HUDEP-2 (cell line): ENCODE measurements around the gene UNC5B.
"Not testable (repeated sequence)": the region's sequence is repeated elsewhere in the genome, so short reads cannot be mapped to it uniquely, and the experiment has no call there.

ENCODE experiments used
- DNase-seq, 76 experiments: peaks; one replicate each; lab custom pipeline; 2025; ENCODE audit not compliant: unreplicated experiment in 76 of 76; lab: John Stamatoyannopoulos, UW

The UNC5B gene

DNA sequence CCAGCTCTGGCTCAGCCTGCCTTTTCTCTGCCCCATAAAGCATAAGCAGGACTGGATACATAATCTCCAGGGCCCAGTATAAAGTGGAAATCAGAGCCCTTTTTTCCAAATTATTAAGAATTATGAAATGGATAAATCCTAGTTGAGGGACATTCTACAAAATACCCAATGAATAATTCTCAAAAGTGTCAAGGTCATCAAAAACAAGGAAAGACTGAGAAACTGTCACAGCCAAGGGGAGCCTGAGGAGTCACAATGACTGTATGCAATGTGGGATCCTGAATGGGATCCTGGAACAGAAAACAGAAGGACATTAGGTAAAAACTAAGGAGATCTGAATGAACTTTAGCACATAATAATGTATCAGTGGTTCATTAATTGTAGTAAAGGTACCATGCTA, 4.8 kb upstream of the UNC5B start:
- no peak for DNase-seq

GRCh38 chr10:71209352-71209715, 3.0 kb upstream of the UNC5B start:
- DNase-seq, result no peak

GRCh38 chr10:71209731-71210541, 2.4 kb upstream of the UNC5B start:
- no peak for DNase-seq

DNA sequence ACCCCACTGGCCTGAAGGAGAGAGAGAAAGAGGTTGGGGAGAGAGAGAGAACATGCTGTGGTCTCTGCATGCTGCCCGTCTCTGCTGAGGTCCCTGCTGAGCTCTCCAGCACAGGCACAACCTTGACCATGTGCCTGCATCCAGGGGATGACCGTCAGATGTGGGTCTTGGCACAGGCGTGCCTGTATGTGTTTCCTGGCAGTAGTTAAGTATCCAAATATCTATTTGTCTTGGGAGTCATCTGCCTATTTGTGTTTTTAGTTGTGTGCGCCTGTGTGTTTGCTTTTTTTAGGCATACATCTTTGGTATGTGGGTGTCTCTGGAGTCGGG, 1.9 kb upstream of the UNC5B start:
- DNase-seq, result no peak

GRCh38 chr10:71211053-71211452, 1.3 kb upstream of the UNC5B start:
- DNase-seq, result no peak

DNA sequence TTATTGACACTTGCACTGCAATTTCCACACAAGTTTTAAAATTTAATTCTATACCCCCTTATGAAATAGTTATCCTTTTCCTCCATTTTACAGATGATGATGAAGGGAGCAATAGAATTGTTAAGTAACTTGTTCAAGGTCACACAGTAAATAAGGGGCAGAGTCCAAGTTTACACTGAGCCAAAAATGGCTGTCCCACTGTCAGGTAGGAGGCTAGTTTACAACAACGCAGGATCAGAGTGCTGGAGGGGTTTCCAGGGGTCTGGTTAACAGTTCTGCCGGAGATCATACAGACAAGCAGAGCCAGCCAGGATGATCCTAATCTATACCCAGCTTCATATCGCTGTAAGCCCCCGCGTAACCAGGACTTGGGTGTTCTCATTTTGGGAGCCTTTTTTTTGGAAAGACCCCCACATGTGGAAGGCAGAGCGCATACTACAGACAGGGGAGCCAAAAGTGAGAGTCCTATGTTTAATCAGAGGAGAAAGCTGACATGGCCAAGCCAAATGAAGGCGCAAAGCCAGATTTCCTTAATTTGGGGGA, 524 bp upstream of the UNC5B start:
- no peak for DNase-seq

- DNase-seq, result no peak
These were observed 804 bp downstream of the UNC5B start for GRCh38 chr10:71213127-71213621.

DNA sequence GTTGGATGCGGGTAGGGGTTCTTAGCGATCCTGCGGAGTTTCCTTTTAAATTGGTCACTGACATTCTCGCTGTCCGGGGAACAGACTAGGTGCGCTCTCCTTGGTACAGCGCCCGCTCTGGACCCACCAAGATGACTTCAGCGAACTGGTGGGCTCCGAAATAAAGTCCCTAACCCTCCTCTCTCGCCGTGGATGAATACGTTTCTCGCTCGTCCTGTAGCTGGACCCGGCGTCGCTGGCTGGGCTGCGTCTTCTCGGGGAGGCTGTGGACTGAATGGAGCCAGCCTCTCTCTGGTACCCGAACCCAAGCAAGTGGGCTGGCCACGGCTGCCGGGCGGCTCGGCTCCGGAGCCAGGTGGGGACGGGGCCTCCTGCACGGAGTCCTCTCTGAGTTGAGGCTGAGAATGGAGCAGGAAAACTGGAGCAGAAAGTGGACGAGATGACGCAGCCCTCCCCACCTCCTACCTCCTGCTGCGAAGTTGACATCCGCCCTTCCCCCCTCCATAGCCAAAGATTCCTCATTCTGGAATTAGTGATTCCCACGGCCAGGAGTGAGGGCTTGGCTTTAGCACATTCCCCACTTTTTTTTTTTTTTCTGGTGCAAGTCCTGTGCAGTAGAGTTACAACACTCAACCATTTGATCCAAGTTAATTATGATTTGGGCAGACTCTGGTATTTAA, 1.5 kb downstream of the UNC5B start:
- DNase-seq, result no peak

DNA sequence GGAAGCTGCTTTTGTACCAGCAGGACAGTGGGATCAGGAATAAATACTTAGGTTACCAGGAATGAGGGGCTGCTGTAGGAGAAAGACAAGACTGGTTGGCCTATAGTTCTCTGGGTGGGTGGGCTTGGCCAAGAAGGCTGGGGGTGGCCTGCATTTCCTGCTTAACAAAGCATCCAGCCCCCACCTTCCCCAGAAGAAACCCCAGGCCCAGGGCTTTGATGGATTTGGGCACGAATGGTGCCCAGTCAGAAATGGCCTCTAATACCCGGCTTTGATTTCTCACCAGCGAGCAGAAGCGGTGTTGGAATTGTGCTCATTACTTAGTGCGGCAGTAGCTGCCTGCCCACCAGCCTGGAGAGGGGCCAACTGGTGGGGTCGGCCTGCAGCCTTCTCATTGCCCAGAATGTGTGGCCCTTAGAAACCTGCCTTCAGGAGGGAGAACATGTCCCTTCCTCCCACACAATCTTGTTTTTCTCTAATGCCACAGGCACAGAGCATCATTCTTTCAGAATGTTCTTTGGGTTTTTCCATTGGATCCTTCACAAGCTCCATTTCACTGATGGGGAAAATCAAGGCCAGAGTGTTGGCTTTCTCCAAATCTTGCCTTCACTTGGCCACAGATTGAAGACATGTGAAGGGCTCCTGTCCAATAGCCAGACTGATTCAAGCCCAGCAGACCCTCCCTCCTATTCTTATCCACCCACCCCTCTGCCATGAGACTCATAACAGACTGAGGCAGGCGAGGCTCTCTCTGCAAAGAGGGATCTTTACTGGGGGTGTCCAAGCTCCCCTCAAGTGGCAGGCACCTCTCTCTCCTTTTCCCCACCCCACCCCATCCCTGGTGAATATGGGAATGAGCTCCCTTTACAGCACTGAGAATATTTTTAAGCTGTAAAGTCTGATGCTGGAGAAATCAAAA, 2.5 kb downstream of the UNC5B start:
- DNase-seq, result no peak

GRCh38 chr10:71216363-71216695, 4.0 kb downstream of the UNC5B start:
- no peak for DNase-seq

- no peak for DNase-seq
These were observed 4.4 kb downstream of the UNC5B start for GRCh38 chr10:71216751-71217265.

DNA sequence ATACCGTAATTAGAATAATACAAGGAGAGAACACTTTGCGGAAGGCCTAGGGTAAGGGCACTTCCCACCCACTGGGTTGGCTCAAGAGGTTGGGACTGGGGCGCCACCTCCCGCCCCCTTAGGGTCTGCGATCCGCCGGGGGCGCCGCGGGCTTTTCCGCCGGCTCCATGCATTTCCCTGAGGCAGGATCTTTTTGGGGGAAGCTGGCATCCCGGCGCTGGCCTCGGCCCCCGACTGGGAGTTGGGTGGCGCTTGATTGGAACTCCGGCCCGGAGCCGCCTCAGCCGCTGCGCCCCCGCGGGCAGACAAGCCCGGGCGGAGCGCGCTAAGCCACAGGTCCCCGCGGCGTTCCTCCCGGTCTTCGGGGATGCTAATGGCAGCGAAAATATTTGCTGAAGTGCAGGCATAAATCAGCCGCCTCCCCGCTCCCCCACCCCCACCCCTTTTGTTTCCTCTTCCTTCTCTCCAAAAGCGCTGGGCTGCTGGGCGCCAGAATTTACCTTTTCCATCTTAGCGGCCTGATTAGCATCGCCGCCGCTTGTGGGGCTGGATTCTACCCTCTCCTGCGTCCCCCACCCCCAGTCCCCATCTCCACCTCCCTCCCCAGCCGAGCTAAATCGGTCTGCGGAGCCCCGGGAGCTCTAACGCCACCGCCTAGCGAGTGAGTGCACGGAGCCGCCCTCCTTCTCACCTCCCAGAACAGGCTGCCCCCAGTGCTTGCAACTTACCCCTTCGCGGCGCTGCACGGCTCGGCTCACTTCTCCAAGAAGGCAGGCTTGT, 5.1 kb downstream of the UNC5B start:
- no peak for DNase-seq

- DNase-seq, result no peak
These were observed 5.8 kb downstream of the UNC5B start for GRCh38 chr10:71218046-71218650.

- no peak for DNase-seq
These were observed 6.3 kb downstream of the UNC5B start for GRCh38 chr10:71218651-71219050.

GRCh38 chr10:71219236-71219917, 7.0 kb downstream of the UNC5B start:
- DNase-seq, result not testable (repeated sequence)

DNA sequence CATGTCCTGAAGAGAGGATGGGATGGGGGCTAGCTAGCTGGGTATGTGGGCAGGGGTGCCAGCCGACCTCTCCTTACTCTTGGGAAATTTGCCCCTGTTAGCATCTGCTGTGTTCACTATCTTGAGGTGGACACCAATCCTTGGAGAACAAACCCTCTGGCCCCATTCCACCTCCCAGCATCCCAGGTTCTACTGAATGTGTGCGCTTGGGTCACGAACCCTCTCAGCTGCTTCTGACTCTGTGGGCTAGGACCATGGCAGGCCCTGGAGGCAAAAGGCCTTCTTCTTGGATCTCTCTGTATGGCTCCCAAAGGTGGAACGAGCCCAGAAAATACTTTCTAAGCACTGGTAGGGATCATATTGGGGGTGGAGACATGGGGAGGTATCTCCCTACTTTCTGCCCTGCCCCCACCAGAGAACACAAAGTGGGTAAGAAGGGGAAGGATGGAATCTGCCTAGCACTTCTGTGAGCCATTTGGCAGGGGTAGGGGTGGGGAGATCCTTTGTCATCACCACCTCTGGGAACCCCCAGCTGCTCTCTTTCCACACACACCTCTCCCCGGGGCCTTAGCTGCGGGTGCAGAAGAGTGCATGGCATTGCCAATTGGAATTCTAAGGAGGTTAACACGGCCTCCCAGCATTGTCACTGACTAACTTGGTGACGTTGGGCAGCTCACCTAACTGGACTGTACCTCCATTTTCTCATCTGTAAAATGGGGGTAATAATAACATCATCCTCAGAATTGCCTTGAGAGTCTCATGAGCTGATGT, 7.7 kb downstream of the UNC5B start:
- DNase-seq, result no peak

GRCh38 chr10:71220689-71221540, 8.5 kb downstream of the UNC5B start:
- no peak for DNase-seq
